DND-41 (cell line): Measurements from ENCODE around the gene KCNC3.

Source experiments
- ATAC-seq: fragments of 200-7000 bp; cut with Tn5 transposase; 3 replicates; pipeline ENCODE4 v1.9.1; 2021; ENCODE audit warnings: low read depth; ENCODE audit not compliant: insufficient read depth
- DNase-seq: peaks from one replicate; pipeline ENCODE4 v3.0.0-alpha.2; 2020
- H2AFZ ChIP-seq: 2 replicates; pipeline ENCODE4 v1.6.0; 2012; ENCODE audit warnings: low read depth, low read length
- H3K27ac ChIP-seq: 2 replicates; pipeline ENCODE4 v1.5.1; 2012; ENCODE audit warnings: low read length, inconsistent platforms
- H3K27me3 ChIP-seq: fragments of 200-600 bp; sonication (generic); 2 replicates; pipeline ENCODE4 v1.6.0; 2012; ENCODE audit warnings: low read length, mild to moderate bottlenecking, inconsistent platforms; ENCODE audit not compliant: insufficient read depth, poor library complexity
- H3K36me3 ChIP-seq: 2 replicates; pipeline ENCODE4 v1.5.1; 2012; ENCODE audit warnings: low read length, inconsistent platforms; ENCODE audit not compliant: insufficient read depth
- H3K4me1 ChIP-seq: 2 replicates; pipeline ENCODE4 v1.5.1; 2012; ENCODE audit warnings: mild to moderate bottlenecking, low read length; ENCODE audit not compliant: insufficient read depth
- H3K4me2 ChIP-seq: 2 replicates; pipeline ENCODE4 v1.6.0; 2012; ENCODE audit warnings: mild to moderate bottlenecking, moderate library complexity, low read length, inconsistent platforms; ENCODE audit not compliant: insufficient read depth
- H3K4me3 ChIP-seq, 2 experiments: fragments of 200-600 bp in 1 of 2; shearing (Covaris generic) in 1 of 2; 2 replicates each; pipeline ENCODE4 v1.5.1; 2012 to 2016; ENCODE audit warnings: inconsistent platforms in 2 of 2, low read length in 2 of 2, mild to moderate bottlenecking in 2 of 2, low read depth in 1 of 2, moderate library complexity in 1 of 2
- H3K79me2 ChIP-seq: 2 replicates; pipeline ENCODE4 v1.6.0; 2012; ENCODE audit warnings: low read length, inconsistent platforms; ENCODE audit not compliant: insufficient read depth
- H3K9ac ChIP-seq: 2 replicates; pipeline ENCODE4 v1.6.0; 2012; ENCODE audit warnings: low read depth, mild to moderate bottlenecking, inconsistent platforms, low read length, moderate library complexity
- H3K9me3 ChIP-seq: 2 replicates; pipeline ENCODE4 v1.5.1; 2012; ENCODE audit warnings: low read length, moderate library complexity, mild to moderate bottlenecking, inconsistent platforms; ENCODE audit not compliant: insufficient read depth, severe bottlenecking
- H4K20me1 ChIP-seq: 2 replicates; pipeline ENCODE4 v1.6.0; 2012; ENCODE audit warnings: low read length; ENCODE audit not compliant: insufficient read depth
- CTCF ChIP-seq: IDR thresholded peaks from 2 replicates; pipeline ENCODE4 v1.5.1; 2012; ENCODE audit warnings: borderline replicate concordance, low read length, moderate library complexity, mild to moderate bottlenecking; ENCODE audit not compliant: poor library complexity, severe bottlenecking; ENCODE audit errors: extremely low read depth
- EZH2 ChIP-seq: IDR thresholded peaks from 3 replicates; pipeline ENCODE4 v1.6.1; 2012; ENCODE audit warnings: borderline replicate concordance, low read depth, mild to moderate bottlenecking, moderate library complexity, low read length, inconsistent platforms; ENCODE audit not compliant: severe bottlenecking

Gene KCNC3

DNA sequence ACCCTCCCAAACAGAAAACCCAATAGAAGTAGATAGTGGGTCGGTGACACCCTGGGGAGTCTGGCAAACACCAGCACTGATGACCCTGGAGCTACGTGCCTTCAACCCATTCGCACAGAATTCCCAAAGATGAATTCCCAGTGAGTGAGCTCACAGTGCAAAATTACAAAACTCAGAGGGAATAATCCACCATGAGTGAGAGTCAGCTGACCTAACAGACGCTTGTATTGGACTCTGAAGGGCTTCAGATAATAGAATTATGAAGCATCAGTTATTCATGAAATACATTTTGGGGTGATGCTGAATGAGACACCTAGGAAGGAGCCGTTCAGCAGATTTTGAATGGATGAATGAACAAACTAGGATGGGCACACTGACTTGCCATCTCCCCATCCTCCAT, 40.2 kb downstream of the KCNC3 start:
- TF ChIP-seq CTCF, result no peak
- Histone ChIP-seq H4K20me1 (no peaks in the 10 kb centered on the region), H3K27me3 (no peaks in the 10 kb centered on the region), H3K9ac (no peak overlapping the region), H3K4me2 (no peak overlapping the region), H3K9me3 (peaks cover 13% of the 10 kb centered on the region), H2AFZ (no peak overlapping the region), H3K27ac (no peak overlapping the region), H3K79me2 (no peaks in the 10 kb centered on the region), H3K4me3 (no peak overlapping the region), H3K4me1 (no peaks in the 10 kb centered on the region), H3K36me3 (no peaks in the 10 kb centered on the region)
- DNase-seq, result no peak
- no peak for ATAC-seq

DNA sequence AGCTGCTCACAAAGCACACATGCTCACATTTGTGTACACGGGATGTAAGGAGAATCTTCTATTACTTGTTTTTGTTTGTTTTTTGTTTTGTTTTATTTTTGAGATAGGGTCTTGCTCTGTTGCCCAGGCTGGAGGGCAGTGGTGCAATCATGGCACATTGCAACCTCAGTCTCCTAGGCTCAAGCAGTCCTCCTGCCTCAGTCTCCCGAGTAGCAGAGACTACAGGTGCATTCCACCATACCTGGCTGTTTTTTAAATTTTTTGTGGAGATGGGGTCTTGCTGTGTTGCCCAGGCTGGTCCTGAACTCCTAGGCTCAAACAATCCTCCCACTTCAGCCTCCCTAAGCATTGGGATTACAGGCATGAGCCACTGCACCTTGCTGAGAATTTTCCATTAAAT, 41.8 kb downstream of the KCNC3 start:
- Histone ChIP-seq H3K9me3 (peaks cover 13% of the 10 kb centered on the region), H3K4me1 (no peaks in the 10 kb centered on the region), H3K9ac (no peak overlapping the region), H3K4me2 (no peak overlapping the region), H3K27me3 (no peaks in the 10 kb centered on the region), H3K4me3 (no peak overlapping the region), H3K36me3 (no peaks in the 10 kb centered on the region), H4K20me1 (no peaks in the 10 kb centered on the region), H2AFZ (no peak overlapping the region), H3K27ac (no peak overlapping the region), H3K79me2 (no peaks in the 10 kb centered on the region)
- DNase-seq, result no peak
- ATAC-seq, result no peak
- TF ChIP-seq CTCF (no peak), EZH2 (no peak)

GRCh38 chr19:50286443-50286842, 42.7 kb downstream of the KCNC3 start:
- Histone ChIP-seq H3K9me3 (peaks cover 13% of the 10 kb centered on the region), H4K20me1 (no peaks in the 10 kb centered on the region), H3K4me1 (no peaks in the 10 kb centered on the region), H3K9ac (no peak overlapping the region), H3K4me3 (no peak overlapping the region), H3K27ac (no peak overlapping the region), H3K36me3 (no peaks in the 10 kb centered on the region), H2AFZ (no peak overlapping the region), H3K27me3 (no peaks in the 10 kb centered on the region), H3K4me2 (no peak overlapping the region), H3K79me2 (no peaks in the 10 kb centered on the region)
- TF ChIP-seq EZH2 (no peak), CTCF (no peak)
- ATAC-seq (no peak), DNase-seq (no peak)

DNA sequence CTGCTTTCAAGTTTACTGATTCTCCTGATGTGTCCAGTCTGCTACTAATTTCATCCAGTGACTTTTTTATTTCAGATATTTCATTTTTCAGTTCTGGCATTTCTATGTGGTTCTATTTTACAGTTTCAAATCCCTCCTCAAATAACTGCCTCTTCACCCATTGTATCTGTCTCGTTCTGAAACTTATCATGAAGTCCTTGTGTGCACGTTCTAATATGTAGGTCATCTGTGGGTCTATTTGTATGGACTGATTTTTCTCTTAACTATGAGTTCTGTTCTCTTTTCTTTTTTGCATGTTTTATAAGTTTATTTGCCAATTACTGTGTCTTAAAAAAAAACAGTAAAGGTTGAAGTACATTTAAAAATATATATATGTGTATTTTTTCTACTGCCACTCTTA, 43.3 kb downstream of the KCNC3 start:
- H3K4me3 ChIP-seq, result no peak overlapping the region
- TF ChIP-seq CTCF (no peak), EZH2 (no peak)
- H3K27ac ChIP-seq, result no peak overlapping the region
- DNase-seq (no peak), ATAC-seq (no peak)
- no peaks in the 10 kb centered on the region for H3K4me1 ChIP-seq
- H3K36me3 ChIP-seq, result no peaks in the 10 kb centered on the region
- no peak overlapping the region for H3K4me2 ChIP-seq
- H2AFZ ChIP-seq, result no peak overlapping the region
- H3K9me3 ChIP-seq, result peaks cover 13% of the 10 kb centered on the region
- no peaks in the 10 kb centered on the region for H3K79me2 ChIP-seq
- H3K27me3 ChIP-seq, result no peaks in the 10 kb centered on the region
- no peak overlapping the region for H3K9ac ChIP-seq
- no peaks in the 10 kb centered on the region for H4K20me1 ChIP-seq
